HG02970 (cell line): ENCODE measurements around the gene GKN2.

Experiments used
- ATAC-seq: cut with Tn5 transposase; IDR thresholded peaks from one replicate; pipeline ENCODE4 v1.9.1; 2021; ENCODE audit warnings: mild to moderate bottlenecking, moderate library complexity, moderate number of reproducible peaks; ENCODE audit not compliant: unreplicated experiment, low FRiP score

The GKN2 gene

DNA sequence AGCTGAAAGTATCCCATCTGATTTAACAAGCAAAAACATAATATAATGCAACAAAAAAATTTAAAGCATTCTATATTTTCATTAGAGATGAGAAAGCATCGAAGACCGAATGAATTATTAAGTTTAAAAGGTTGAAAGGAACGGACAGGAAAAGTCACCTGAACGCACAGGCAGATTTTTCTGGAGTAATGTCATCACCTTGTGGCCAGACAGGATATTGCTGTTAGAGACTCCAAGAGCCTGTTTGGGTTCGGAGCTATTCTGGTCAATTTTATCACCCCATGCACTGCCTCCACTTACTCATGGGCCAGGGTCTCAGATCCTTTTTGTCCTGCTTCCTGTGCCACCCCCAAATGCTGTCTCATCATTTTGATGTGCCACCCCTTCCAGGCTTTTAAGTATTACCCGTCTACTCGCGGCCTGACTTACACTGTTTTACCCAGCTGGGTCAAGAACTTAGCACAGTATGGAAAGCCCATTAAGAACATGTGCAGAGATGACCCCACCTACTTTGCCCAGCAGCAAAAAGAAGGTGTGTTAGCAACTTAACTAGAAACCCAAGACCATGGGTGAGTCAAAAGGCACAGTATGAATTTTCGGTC lies 27.3 kb downstream of the GKN2 start:
- no peak for ATAC-seq

DNA sequence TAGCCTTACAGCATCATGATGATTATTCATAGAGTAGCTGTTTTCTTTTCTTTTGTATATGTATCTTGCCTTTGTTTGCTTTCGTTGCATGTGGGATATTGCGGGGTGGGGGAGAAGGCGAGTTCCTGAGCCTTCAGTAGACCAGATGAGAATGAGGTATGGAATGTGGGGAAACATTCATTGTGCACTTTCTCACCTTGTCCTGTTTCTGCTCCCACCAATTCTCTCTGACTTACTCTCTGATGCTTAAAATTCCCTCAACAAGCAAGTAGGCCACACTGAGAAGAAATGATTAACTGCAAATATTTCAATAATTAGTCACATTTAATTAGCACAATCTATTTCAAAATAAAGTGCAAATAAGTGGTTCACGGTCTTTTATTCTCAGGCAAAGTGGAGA lies 31.0 kb downstream of the GKN2 start:
- ATAC-seq: no peak

DNA sequence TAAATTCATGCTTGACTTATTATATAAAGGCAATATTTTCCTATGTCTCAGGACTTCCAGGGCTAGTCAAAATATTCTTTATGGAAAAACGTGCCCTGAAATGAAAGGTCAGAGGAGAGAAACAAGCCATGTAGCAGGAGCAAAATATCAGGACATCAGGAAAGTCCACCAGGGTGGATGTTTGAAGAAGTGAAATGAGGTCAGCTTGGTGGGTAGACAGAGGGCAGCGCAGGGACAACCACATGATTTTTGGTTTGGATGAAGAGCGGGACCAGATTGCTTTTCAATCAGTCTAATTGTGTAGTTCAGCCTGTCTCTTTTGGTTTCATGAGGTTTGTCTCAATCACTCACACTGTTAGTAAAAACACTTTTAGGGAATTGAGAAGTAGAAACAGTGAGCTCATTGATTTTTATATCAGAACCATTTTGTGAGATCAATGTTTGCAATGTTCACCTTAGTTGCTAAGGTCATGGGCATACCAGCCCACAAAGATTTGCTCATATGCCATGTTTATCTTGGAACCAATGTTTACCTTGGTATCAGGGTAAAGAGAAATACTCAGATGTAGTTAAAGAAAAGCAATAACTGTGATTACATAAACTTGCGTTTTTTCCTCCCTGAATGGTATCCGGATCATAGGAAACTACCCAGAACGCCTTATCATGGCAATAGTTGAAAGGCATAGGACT lies 32.1 kb downstream of the GKN2 start:
- ATAC-seq: no peak

DNA sequence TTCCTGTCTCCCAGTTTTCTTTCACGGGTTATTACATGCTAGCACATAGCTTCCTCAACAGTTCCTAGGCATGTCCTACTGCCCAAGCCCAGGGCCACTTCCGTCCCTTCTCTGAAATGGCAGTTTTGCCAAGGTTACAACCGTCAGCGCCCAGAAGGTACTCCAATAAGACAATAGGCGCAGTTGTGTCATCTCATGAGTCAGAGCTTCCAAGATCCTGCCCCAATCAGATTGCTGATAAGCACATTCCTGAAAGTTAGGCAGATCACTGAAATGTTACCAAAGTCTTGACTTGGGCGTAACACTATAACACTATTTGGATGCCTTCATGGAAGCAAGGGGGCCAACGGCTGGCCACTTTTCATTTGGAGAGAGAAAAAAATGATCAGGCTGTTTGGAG lies 34.2 kb downstream of the GKN2 start:
- no peak for ATAC-seq

DNA sequence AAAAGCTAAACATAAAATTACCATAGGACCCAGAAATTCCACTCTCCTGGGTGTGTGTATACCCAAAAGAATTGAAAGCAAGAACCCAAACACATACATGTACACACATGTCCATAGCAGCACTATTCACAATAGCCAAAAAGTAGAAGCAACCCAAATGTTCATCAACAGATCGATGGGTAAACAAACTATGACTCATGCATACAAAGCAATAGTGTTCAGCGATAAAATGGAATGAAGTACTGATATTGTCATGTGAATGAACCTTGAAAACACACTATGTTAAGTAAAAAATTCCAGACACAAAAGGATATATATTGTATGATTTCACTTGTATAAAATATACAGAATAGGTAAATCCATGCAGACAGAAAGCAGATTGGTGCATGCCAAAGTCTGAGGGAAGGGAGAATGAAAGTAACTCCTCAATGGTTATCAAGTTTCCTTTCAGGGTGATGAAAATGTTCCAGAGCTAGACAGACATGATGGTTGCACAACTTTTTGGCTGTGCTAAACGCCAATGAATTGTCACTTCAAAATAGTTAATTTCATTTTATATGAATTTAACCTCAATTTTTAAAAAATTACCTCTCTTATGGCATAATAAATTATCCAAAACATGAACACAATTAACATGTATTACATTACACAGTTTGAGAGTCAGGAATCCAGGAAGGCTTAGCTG lies 35.5 kb downstream of the GKN2 start:
- no peak for ATAC-seq

DNA sequence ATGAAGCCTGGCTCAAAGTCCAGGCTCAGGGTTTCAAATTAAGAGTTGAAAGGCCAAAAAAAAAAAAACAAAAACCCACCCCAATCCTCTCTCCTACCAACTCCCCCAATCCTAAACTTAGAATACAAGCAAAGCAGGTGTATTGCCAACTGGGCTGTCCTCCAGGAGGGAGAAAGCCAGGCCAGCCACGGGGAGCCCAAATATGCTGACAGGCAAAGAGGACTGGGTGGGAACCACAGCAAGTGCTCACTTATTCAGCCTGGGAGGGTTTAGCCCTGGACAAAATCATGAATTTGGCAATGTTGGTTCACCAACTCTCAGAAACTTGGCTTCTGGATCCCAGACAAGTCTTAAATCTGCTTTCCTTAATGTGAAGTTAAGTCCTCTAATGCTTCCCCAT lies 36.5 kb downstream of the GKN2 start:
- ATAC-seq: no peak

DNA sequence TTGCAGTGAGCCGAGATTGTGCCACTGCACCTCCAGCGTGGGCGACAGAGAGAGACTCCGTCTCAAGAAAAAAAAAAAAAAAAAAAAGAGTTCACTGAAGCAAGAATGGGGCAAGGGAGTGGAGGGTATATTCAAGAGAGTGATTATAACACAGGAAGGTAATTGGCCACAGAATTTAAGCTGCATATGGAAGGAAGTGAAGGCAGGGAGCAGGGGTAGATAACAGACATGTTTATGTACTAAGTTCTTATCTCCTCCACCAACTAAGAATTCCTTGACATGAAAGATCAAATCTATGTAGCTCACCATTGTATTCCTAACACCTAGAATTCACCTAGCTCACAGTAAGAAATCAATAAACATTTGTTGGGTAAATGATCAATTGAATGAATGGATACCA lies 37.3 kb downstream of the GKN2 start:
- ATAC-seq: no peak

DNA sequence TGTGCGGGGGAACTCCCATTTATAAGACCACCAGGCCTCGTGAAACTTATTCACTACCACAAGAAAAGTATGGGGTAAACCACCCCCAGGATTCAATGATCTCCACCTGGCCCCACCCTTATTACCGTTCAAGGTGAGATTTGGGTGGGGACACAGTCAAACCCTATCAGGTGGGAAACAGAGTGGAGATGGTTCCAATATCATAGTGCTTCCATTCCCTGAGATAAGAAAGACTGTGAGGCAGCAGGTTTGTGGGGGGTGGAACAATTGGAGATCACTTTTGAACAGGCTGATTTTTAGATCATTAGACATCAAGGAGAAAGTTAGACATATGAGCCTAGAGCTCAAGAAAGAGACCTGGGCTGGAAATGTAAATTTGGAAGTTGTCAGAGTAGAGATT lies 39.3 kb downstream of the GKN2 start:
- no peak for ATAC-seq

DNA sequence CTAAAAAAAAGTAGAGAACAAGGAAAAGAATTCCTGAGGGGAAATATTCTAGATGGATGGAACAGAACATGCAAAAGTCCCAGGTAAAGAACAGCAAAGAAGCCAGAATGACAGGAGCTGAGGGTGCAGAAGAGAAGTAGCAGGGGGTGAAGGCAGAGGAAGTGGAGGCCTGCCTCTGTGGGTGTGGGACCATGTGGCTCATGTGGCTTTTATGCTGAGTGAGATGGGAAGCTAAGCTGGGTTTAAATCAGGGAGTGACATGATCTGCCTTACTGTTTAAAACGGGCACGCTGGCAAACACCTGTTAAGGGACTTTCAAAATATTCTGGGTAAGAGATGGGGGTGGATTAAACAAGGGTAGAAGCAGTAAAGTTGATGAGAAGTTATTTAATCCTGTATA lies 40.0 kb downstream of the GKN2 start:
- ATAC-seq: no peak

DNA sequence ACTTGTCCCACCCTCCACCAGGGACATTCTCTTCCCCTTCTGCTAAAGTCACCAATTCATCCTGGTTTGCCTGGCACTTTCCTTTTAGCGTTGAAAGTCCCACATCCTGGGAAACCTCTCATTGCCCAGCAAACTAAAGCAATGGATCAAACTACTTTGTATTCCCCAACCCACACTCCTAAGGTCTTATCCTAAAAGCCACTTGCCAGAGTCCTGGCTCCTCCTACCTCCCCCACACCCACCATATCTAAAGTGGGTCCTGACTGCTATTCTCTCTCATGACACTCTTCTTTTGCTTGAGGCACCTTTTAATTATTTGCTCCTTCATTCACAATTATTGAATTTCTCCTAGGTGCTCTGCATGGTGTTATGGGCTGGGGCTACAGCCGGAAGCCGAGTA lies 40.6 kb downstream of the GKN2 start:
- no peak for ATAC-seq

DNA sequence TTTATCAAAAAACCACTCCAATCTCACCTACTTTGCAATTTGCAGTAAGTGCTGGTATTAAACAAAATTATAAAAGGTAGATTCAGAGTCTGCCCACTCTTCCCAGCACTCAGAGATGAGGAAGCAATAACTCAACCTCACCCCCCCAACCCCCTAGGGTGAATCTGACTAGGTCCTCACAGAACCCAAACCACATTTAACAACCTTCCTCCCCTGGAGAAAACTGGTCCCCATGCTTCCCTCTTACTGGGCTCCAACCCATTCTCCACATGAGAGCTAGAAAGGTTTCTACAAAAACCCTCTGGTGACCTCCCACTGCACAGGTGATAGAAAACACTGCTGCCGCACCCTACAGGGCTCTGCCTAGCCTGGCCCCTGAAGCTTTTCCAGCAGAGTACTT lies 41.0 kb downstream of the GKN2 start:
- ATAC-seq: no peak

DNA sequence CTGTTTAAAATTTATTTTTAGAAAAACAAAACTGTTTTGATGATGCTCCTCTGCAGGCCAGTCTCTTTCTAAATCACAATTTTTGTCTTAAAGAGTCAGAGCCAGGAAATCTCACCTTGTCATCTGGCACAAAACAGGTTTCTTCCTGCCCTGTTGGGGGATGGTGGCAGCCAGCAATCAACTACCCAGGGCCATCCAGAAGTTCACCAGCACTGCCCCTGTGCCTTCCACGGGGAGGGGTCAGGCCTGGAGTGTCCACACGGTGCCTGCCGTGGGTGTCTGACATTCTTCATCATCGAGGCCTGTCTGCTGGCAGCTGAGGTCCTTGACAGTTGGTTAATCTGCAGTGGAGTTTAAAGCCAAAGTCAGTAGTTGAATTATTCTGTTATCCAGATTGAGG lies 41.4 kb downstream of the GKN2 start:
- no peak for ATAC-seq

DNA sequence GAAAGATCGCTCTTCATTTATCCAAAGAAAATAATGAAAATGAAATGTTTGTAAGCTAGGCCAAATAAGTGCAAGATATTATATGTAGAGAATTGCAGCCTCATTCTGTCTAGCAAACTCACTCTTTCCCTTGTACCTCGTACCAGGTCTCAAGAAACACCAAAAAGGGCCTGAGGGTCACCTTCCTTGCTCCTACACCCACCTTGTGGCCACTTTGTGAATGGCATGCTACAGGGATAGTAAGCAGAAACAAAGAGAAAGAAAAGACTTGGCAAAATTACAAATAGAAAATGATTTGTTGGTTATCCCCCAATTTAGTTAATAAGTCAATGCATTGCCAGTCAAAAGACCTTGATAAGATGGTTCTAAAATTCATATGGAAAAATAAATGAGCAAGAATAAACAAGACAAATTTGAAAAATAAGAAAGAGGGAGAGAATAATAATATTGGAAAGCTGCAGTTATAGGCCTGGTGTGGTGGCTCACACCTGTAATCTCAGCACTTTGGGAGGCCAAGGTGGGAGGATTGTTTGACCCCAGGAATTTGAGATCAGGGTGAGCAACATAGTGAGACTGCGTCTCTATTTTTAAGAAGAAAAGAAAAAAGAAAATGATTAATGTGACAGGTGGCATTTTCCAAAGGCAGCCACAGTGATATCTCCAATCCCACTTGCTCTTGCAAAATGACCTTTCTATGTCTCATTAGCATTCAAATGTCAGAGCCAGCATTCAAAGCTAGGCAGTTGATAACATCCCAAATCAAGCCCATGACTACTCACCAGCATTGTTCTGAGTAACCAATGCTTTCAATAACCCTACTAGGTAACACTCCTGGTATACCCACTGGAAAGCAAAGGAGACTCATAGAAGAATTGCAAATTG lies 42.7 kb downstream of the GKN2 start:
- no peak for ATAC-seq

DNA sequence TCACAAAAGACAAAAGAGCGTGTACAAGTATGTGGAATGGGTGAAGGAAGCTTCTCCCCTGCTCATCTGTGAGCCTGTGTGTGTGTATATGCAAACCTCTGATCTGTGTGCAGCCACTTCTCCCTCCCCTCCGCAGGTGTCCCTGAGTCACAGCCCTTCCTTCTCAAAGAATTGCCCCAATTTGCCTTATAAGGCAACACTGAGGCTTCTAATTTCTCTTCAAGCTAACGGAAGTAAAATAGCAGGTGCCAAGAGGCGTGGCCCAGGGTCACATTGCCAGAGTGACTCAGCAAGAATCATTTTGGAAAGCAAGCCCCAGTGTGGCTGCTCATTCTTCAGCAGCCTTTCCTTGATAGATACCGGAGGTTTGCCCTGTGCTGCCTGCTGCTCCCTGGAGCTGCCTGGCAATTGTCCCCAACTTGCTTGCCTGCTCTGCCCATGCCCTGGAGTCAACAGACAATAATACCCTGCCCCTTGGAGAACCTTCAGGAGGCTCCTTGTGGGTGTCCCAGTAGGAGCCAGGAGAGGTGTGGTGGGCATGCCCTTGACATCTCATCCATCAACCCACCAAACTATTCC lies 44.2 kb downstream of the GKN2 start:
- peak; percentile 92 for ATAC-seq

DNA sequence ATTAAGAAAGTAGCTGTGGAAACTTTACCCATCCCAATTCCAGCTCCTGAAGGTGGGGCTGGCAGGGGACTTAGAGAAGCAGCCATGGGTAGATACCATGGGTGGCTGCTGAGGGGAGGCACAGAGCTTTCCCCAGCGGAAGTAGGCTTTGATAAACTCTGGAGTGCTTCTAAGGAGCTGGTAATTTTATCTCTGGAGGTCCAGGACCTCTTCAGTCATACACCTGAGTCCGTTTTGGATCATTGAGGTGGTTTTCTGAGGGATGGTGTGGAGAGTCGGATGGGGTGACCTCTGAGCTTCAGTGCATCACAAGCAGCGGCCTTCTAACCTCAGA lies 44.8 kb downstream of the GKN2 start:
- ATAC-seq: peak; percentile 22

DNA sequence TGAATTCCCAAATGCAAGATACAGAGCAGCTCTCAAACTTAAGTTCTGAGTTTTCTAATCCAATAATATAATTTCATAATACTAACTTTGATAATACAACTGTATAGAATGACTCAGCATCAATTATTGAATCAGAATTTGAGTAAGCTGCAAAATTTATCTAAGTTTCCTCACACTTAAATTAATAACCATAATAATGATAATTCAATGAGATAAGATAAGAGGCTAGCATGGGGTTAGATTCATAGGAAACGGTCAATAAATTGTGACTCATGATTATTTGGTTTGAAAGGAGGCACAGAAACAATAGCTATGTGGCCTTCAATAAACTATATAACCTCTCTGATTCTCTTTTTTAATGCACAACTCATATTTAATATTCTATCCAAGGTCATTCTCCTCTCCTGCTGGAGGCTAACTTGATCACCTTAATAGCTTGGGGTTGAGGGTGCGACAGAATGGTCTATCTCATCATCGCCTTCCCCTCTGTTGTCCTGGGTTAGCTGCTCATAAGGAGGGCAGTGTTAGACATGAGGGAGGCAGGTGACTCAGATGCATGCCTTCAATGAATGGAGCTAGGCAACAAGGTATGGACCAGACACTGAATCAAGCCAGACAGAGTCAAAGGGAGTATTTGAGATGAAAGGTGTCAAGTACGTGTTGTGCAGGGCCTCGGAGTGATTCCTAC lies 45.3 kb downstream of the GKN2 start:
- no peak for ATAC-seq

DNA sequence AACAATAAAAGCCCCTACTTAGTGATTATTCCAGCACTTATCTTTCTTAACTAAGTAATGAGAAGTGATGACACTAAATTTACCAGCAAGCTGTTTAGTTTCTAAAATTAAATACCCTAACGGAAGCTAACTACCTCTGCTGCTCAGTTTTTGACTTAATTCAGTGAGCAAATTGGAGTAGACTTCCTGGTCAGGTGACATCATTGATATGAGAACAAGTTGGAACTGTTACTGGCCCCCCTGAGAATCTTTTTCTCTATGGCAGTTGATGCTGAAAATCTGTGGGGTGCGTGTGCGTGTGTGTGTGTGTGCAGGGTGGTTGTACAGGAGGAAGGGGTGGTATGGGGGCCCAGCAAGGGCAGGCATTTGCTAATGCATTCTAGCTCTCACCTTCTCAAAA lies 46.0 kb downstream of the GKN2 start:
- ATAC-seq: no peak

DNA sequence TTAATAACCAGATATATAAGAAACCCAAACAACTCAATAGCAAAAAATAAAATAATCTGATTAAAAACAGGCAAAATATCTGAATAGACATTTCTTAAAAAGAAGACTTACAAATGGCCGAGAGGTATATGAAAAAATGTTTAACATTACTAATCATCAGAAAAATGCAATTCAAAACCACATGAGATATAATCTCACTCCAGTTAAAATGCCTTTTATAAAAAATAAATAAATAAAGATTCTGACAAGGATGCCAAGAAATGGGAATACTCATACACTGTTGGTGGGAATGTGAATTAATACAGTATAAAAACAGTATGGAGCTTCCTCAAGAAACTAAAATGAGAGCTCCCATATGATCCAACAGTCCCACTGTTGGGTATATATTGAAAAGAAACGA lies 47.6 kb downstream of the GKN2 start:
- ATAC-seq: no peak

DNA sequence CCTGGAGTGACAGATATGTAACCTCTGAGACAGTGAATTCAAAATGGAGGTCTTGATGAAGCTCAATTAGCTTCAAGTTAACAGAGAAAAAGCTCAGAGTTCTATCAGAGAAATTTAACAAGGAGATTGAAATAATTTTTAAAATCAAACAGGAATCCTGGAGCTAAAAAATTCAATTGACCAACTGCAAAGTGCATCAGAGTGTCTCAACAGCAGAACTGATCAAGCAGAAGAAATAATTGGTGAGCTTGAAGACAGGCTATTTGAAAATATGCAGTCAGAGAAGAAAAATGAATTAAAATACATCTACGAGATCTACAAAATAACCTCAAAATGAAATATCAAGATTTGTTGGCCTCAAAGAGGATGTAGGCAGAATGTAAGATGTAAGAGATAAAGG lies 51.1 kb downstream of the GKN2 start:
- ATAC-seq: no peak

DNA sequence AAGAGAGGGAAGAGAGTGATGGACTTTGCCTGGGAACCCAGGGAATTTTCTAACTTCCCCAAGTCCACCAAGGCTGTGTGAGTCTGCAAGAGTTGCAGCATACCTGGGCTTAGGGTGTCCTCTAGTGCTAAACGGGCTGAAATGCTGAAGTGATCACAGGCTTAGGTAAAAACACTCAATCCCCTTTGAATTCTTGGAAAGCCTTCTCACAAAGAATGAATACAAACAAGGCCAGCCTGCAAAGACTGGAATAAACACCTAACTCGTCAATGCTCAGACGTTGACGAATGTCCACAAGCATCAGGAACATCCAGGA lies 51.5 kb downstream of the GKN2 start:
- ATAC-seq: no peak
